ENCODE data around the gene CAMKMT. TPM values are rescaled to one million over a fixed set of nuclear protein-coding genes. Genes with fewer than 3 reads are reported as not detected.
"Not testable (repeated sequence)": the region's sequence is repeated elsewhere in the genome, so short reads cannot be mapped to it uniquely, and the experiment has no call there.

CAMKMT gene
- total RNA-seq, 1 donor from 2014 or later, result 5.8 TPM

- Histone ChIP-seq H3K4me3 (ENCODE audit: low read depth, low read length) (no peak overlapping the region), H3K27me3 (ENCODE audit: control insufficient read depth, insufficient read depth, low read length) (no peaks in the 10 kb centered on the region), H3K36me3 (ENCODE audit: control insufficient read depth, insufficient read depth, low read length) (no peaks in the 10 kb centered on the region)
- no peak for TF ChIP-seq CTCF (IDR thresholded peaks at IDR 0.05; ENCODE audit: insufficient read depth, low read length, poor library complexity, severe bottlenecking)
- no peak for DNase-seq (ENCODE audit: low read depth)
These were observed 15.7 kb downstream of the CAMKMT start for GRCh38 chr2:44377486-44377885.

- H3K36me3 ChIP-seq (ENCODE audit: control insufficient read depth, insufficient read depth, low read length); DNase-seq (ENCODE audit: low read depth); H3K27me3 ChIP-seq (ENCODE audit: control insufficient read depth, insufficient read depth, low read length); H3K4me3 ChIP-seq (ENCODE audit: low read depth, low read length): not testable (repeated sequence)
These were observed 23.5 kb downstream of the CAMKMT start for GRCh38 chr2:44385226-44385625.

GRCh38 chr2:44388877-44389276 is 27.1 kb downstream of the CAMKMT start:
- Histone ChIP-seq H3K27me3 (ENCODE audit: control insufficient read depth, insufficient read depth, low read length) (no peaks in the 10 kb centered on the region), H3K4me3 (ENCODE audit: low read depth, low read length) (no peak overlapping the region), H3K36me3 (ENCODE audit: control insufficient read depth, insufficient read depth, low read length) (no peaks in the 10 kb centered on the region)
- no peak for TF ChIP-seq CTCF (IDR thresholded peaks at IDR 0.05; ENCODE audit: insufficient read depth, low read length, poor library complexity, severe bottlenecking)
- DNase-seq (ENCODE audit: low read depth), result no peak

GRCh38 chr2:44389895-44390294 is 28.1 kb downstream of the CAMKMT start:
- peak; percentile 14 for TF ChIP-seq CTCF (IDR thresholded peaks at IDR 0.05; ENCODE audit: insufficient read depth, low read length, poor library complexity, severe bottlenecking)
- no peak overlapping the region for H3K4me3 ChIP-seq (ENCODE audit: low read depth, low read length)
- H3K27me3 ChIP-seq (ENCODE audit: control insufficient read depth, insufficient read depth, low read length), result no peaks in the 10 kb centered on the region
- DNase-seq (ENCODE audit: low read depth), result no peak
- H3K36me3 ChIP-seq (ENCODE audit: control insufficient read depth, insufficient read depth, low read length), result no peaks in the 10 kb centered on the region

GRCh38 chr2:44392338-44392943 is 30.7 kb downstream of the CAMKMT start:
- no peak for DNase-seq (ENCODE audit: low read depth)
- no peaks in the 10 kb centered on the region for H3K27me3 ChIP-seq (ENCODE audit: control insufficient read depth, insufficient read depth, low read length)
- peak; percentile 49 for TF ChIP-seq CTCF (IDR thresholded peaks at IDR 0.05; ENCODE audit: insufficient read depth, low read length, poor library complexity, severe bottlenecking)
- no peaks in the 10 kb centered on the region for H3K36me3 ChIP-seq (ENCODE audit: control insufficient read depth, insufficient read depth, low read length)
- no peak overlapping the region for H3K4me3 ChIP-seq (ENCODE audit: low read depth, low read length)

- Histone ChIP-seq H3K27me3 (ENCODE audit: control insufficient read depth, insufficient read depth, low read length) (no peaks in the 10 kb centered on the region), H3K4me3 (ENCODE audit: low read depth, low read length) (no peak overlapping the region), H3K36me3 (ENCODE audit: control insufficient read depth, insufficient read depth, low read length) (no peaks in the 10 kb centered on the region)
- no peak for DNase-seq (ENCODE audit: low read depth)
- TF ChIP-seq CTCF (IDR thresholded peaks at IDR 0.05; ENCODE audit: insufficient read depth, low read length, poor library complexity, severe bottlenecking), result no peak
These were observed 35.9 kb downstream of the CAMKMT start for GRCh38 chr2:44397447-44398175.

Measured in kidney epithelial cell (primary cell).